Fibroblast of skin of abdomen (primary cell): ENCODE data around the gene RASA3.
"Not testable (repeated sequence)": the region's sequence is repeated elsewhere in the genome, so short reads cannot be mapped to it uniquely, and the experiment has no call there.

Experiments
- DNase-seq: peaks from one replicate; pipeline ENCODE4 v3.0.0-alpha.2; 2013

The RASA3 gene

GRCh38 chr13:114078461-114079451, 53.7 kb downstream of the RASA3 start:
- peak; percentile 59 for DNase-seq

GRCh38 chr13:114077933-114078325, 54.5 kb downstream of the RASA3 start:
- peak; percentile 61 for DNase-seq

- DNase-seq = no peak
Observed at GRCh38 chr13:114077099-114077932, 55.1 kb downstream of the RASA3 start.

GRCh38 chr13:114076329-114077090, 55.9 kb downstream of the RASA3 start:
- DNase-seq = no peak

- DNase-seq = not testable (repeated sequence)
Observed at GRCh38 chr13:114075811-114076210, 56.6 kb downstream of the RASA3 start.

GRCh38 chr13:114074671-114075315, 57.6 kb downstream of the RASA3 start:
- no peak for DNase-seq

- DNase-seq = no peak
Observed at GRCh38 chr13:114073881-114074612, 58.4 kb downstream of the RASA3 start.

- DNase-seq = no peak
Observed at GRCh38 chr13:114072421-114072820, 60.0 kb downstream of the RASA3 start.

- no peak for DNase-seq
Observed at GRCh38 chr13:114071991-114072390, 60.4 kb downstream of the RASA3 start.

GRCh38 chr13:114071410-114071809, 61.0 kb downstream of the RASA3 start:
- no peak for DNase-seq

GRCh38 chr13:114070098-114070799, 62.2 kb downstream of the RASA3 start:
- no peak for DNase-seq

- no peak for DNase-seq
Observed at GRCh38 chr13:114069376-114070097, 62.9 kb downstream of the RASA3 start.

- DNase-seq = peak; percentile 74
Observed at GRCh38 chr13:114068656-114069318, 63.6 kb downstream of the RASA3 start.

GRCh38 chr13:114067886-114068651, 64.4 kb downstream of the RASA3 start:
- no peak for DNase-seq

- DNase-seq = peak; percentile 83
Observed at GRCh38 chr13:114067381-114067885, 65.0 kb downstream of the RASA3 start.

GRCh38 chr13:114066956-114067355, 65.5 kb downstream of the RASA3 start:
- no peak for DNase-seq

- no peak for DNase-seq
Observed at GRCh38 chr13:114065926-114066774, 66.3 kb downstream of the RASA3 start.
